GM12864 (cell line): Measurements from ENCODE around the gene KATNAL1.

Experiments used
- DNase-seq: peaks from one replicate; pipeline ENCODE4 v3.0.0-alpha.2; 2011; ENCODE audit warnings: low read depth
- H3K4me3 ChIP-seq: 2 replicates; pipeline ENCODE4 v1.5.1; 2011; ENCODE audit warnings: mild to moderate bottlenecking, low read depth, low read length, control low read depth
- CTCF ChIP-seq: IDR thresholded peaks from 2 replicates; pipeline ENCODE4 v1.5.1; 2011; ENCODE audit warnings: low read depth, mild to moderate bottlenecking, moderate library complexity, low read length, control low read depth, inconsistent platforms; ENCODE audit errors: missing control alignments

Gene KATNAL1

DNA sequence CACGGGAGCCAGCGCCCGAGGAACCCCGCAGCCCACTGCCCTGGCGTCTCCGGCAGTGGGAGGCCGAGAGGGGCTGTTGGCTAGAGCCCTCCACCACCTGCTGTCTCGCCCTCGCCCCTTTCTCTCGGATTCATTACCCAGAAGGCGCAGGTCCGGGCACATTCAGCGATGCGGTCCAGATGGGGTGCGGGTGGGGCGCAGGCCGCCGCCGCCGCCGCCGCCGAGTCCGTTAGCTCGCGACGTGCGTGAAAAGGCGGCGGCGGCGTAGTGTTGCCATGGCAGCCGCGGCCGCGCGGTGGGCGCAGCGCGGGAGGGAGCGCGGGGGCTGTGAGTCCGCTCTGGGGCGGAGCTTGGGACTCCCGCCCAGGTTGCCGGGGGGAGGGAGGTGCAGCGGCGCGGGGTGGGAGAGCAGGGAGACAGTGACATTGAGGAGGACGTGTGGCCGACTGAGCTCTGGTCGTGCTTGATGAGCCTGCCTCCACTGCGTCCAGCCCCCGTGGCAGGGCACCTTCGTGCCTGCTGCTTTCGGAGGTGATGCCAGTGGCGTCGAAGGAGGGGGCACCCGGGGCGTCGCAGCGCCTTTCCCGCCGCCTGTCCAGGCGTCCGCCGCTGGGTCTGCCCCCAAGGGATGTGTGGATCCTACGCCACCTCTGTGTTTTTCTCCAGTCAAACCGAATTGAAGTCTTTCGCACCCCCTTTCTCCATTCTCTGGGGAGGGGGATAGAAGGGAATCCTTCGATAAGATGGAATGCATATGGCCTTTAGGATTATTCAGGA lies at the start of gene KATNAL1:
Gene KATNAL1, minus strand, starts transcription at position 358 of the 777 bp plus-strand sequence. CDS start 23,774 bp downstream, outside the sequence.
- H3K4me3 ChIP-seq: peak within 1 kb of the TSS; percentile 97
- TF ChIP-seq CTCF: no peak
- DNase-seq: no peak

- TF ChIP-seq CTCF: no peak
- DNase-seq: no peak
- H3K4me3 ChIP-seq: no peak overlapping the region
These were observed 48.5 kb upstream of the KATNAL1 start for GRCh38 chr13:30355839-30356238.

DNA sequence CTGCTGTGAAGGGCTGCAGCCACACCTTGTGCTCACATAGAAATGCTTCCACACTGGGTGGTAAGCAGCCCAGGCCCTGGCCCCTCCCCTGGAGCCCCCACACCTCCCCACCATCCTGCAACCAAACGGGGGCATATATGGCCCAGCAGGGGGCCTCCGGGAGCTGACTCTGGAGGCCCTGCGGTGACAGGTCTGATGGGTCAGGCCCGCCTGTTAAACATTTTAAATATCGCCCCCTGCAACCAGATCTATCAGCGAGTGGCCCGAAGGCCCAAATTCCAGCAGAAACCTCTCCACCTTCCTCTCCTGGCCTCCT lies 48.0 kb upstream of the KATNAL1 start:
- DNase-seq: no peak
- no peak overlapping the region for H3K4me3 ChIP-seq
- peak; percentile 44 for TF ChIP-seq CTCF

DNA sequence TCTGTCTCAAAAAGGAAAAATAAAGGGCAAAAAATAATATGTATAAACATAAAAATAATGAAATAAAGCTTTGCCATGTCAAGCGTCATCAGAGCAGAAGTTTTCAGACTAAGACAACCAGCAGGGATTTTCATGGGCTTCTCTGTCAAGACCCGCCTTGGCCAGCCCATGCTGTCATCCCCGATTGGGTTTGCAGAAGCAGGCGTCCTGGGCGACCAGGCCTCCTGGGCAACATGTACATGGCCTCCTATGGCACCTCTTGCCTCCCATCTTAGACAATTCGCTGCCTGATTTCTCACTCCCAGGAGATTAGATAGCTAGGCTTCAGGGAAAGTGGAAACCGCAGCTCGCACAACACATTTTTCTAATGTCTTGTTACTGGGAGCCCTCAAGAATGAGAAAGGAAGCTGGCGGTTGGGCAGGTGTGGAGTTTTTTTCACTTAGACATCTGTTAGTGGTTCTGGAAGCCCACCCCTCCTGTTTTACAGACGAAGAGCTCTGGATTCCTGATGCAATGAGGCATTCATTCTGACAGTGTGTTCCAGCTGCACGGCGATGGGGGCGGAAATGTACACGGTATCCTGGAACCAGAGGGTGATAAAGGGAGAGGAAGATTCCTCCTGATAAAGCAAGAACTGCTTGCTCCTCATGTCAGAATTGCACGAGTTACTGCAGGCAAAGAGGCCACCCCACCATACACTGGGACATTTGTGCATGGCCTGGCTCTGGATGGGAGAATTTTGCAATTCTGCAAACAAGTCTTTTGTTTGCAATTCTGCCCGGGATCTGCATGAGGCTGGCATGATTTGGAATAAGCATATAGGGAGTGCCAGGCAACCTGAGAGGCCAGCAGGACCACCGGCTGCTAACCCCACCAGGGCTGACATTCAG lies 47.4 kb upstream of the KATNAL1 start:
- DNase-seq: no peak
- H3K4me3 ChIP-seq: no peak overlapping the region
- no peak for TF ChIP-seq CTCF

DNA sequence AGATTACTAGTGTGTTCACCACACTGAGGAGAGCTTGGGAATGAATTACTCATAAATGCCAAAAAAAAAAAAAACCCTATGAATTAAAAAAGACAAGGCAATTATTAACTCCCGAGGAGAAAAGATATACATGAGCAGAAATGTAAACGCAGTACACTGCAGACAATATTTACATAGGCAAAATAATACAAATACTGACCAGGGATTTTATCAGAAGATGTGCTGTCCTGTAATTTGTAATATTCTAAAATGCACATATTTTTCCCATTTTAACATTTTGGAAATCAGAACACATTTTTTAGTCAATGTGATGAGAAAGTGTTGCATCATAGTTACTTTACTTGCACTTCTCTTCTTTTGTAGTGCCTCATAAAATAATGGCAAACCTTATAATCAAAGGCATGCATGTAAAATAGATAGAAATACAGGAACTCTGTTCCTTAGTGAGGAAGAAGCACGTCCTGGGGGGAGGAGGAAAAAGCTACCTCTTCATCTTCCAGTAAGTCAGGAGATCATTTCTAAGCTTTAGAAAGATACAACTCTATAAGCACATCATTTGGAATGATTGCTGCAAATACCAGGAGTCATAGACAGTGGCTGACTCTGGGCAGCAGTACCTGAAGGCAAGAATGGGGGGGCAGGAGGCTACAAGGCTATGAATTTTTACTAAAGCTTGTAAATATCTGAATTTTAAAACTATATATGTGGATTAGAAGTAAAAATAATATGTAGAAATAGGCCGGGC lies 46.3 kb upstream of the KATNAL1 start:
- no peak overlapping the region for H3K4me3 ChIP-seq
- DNase-seq: no peak
- no peak for TF ChIP-seq CTCF

DNA sequence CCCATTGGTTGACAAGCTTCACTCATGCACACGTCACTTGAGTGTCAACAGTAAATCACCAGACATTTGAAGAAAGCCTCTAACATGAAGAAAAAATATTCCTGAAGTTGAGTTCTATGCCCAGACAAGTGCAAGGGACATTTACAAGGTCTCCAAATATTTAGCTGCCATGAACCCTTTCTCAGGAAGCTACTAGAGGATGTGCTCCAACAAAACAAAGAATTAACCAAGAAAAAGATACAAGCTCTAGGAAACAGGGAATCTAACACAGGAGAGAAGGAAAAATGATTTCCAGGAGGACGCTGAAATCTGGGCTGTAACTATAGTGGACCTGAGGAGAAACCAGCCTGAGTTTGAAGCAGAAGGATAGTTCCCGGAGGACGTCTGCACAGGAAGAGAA lies 45.7 kb upstream of the KATNAL1 start:
- H3K4me3 ChIP-seq: no peak overlapping the region
- no peak for DNase-seq
- TF ChIP-seq CTCF: no peak
